HepG2 (cell line): ENCODE measurements around the gene TEDC1. TPM values are rescaled to one million over a fixed set of nuclear protein-coding genes. Genes with fewer than 3 reads are reported as not detected.
A peak's percentile ranks its signal among the peaks of the same experiment; 100 is the strongest.

Experiments used
- DR1 ChIP-seq: sonication (generic); formaldehyde crosslinking; IDR thresholded peaks from 2 replicates; pipeline ENCODE4 v1.8.0; 2021; ENCODE audit warnings: mild to moderate bottlenecking, missing genetic modification reagents, inconsistent platforms
- ERF ChIP-seq: IDR thresholded peaks from 2 replicates; pipeline ENCODE4 v1.6.1; 2018; ENCODE audit warnings: missing biosample characterization, missing genetic modification reagents
- KAT7 ChIP-seq: IDR thresholded peaks from 2 replicates; pipeline ENCODE4 v1.6.1; 2018; ENCODE audit warnings: borderline replicate concordance, missing compliant biosample characterization
- LCORL ChIP-seq, 2 experiments: fragments of 450-650 bp in 1 of 2; sonication (generic) in 1 of 2; formaldehyde crosslinking in 1 of 2; IDR thresholded peaks; 2 replicates each; pipeline versions ENCODE4 v1.5.0 to v1.6.1; 2017 to 2020; ENCODE audit warnings: antibody characterized with exemption in 1 of 2, missing genetic modification reagents in 1 of 2
- NFE2L2 ChIP-seq: fragments of 150-350 bp; IDR thresholded peaks from 2 replicates; pipeline ENCODE4 v1.6.1; 2014; ENCODE audit warnings: low read length
- RERE ChIP-seq: IDR thresholded peaks from 2 replicates; pipeline ENCODE4 v1.6.1; 2016; ENCODE audit warnings: low read depth, missing genetic modification reagents, missing compliant biosample characterization
- RXRB ChIP-seq: IDR thresholded peaks from 2 replicates; pipeline ENCODE4 v1.6.1; 2016; ENCODE audit warnings: borderline replicate concordance, missing genetic modification reagents, missing compliant biosample characterization
- SAP130 ChIP-seq: IDR thresholded peaks from 2 replicates; pipeline ENCODE4 v1.6.1; 2016; ENCODE audit warnings: low read depth
- ZBTB2 ChIP-seq: sonication (generic); formaldehyde crosslinking; IDR thresholded peaks from 2 replicates; pipeline ENCODE4 v1.8.0; 2022; ENCODE audit warnings: low read depth, missing genetic modification reagents
- ZNF598 ChIP-seq: sonication (generic); formaldehyde crosslinking; IDR thresholded peaks from 2 replicates; pipeline ENCODE4 v1.5.1; 2020; ENCODE audit warnings: mild to moderate bottlenecking, missing genetic modification reagents, borderline replicate concordance
- ZNF737 ChIP-seq: sonication (generic); formaldehyde crosslinking; IDR thresholded peaks from 2 replicates; pipeline ENCODE4 v1.5.0; 2020; ENCODE audit warnings: missing genetic modification reagents, mild to moderate bottlenecking, borderline replicate concordance
- ZNF781 ChIP-seq: sonication (generic); formaldehyde crosslinking; IDR thresholded peaks from 2 replicates; pipeline ENCODE4 v1.5.1; 2020; ENCODE audit warnings: borderline replicate concordance, mild to moderate bottlenecking, missing genetic modification reagents; ENCODE audit errors: not compliant biosample characterization
- polyA plus RNA-seq, 8 experiments: library from polyadenylated mRNA; depleted of rRNA in 3 of 8; stranded (reverse) in 7 of 8; unstranded in 1 of 8; fragments of >200 nt; fragmentation: Illumina TruSeq in 4 of 8; extraction: Trizol in 4 of 8; gene quantifications; 2 replicates each; pipeline versions ENCODE4 v1.2.1 to v1.2.3, GENCODE V29; 2011 to 2016; ENCODE audit warnings: low read depth in 4 of 8, missing spikeins in 1 of 8, mixed read lengths in 1 of 8; ENCODE audit not compliant: insufficient read depth in 1 of 8
- total RNA-seq, 5 experiments: library from RNA; depleted of rRNA; stranded (reverse); fragments of >200 nt; fragmentation: Illumina TruSeq; extraction: Trizol; gene quantifications; 2 replicates each; pipeline ENCODE4 v1.2.3, GENCODE V29; 2016; ENCODE audit warnings: low read depth in 1 of 5
- TF ChIP-seq, protein P1 (sequence below): sonication (generic); formaldehyde crosslinking; IDR thresholded peaks from 2 replicates; pipeline ENCODE4 v1.4.0; 2020; ENCODE audit warnings: missing genetic modification reagents, borderline replicate concordance
- TF ChIP-seq, protein P2 (sequence below): sonication (generic); formaldehyde crosslinking; IDR thresholded peaks from 2 replicates; pipeline ENCODE4 v1.4.0; 2020; ENCODE audit warnings: missing genetic modification reagents

TEDC1 gene
- total and polyA plus RNA-seq, 2 of the 13 experiments (the other 11 are each of a cell fraction or from before 2014, with no cell fraction given): 5.7 to 27.4 TPM

- TF ChIP-seq RERE (CRISPR knock-in tag) (no peak), KAT7 (CRISPR knock-in tag) (no peak), ZBTB2 (CRISPR knock-in tag) (0 out of 2 replicates have a peak, but pooled peaks have one; percentile 36), RXRB (CRISPR knock-in tag) (peak; percentile 37; the same call in 1 of the 2 replicates), ERF (CRISPR knock-in tag) (peak; percentile 37; the same call in 1 of the 2 replicates), ZNF737 (CRISPR knock-in tag) (no peak), LCORL (IDR thresholded peaks at IDR 0.05) (no peak), LCORL (CRISPR knock-in tag; IDR thresholded peaks at IDR 0.05) (peak; percentile 70), NFE2L2 (no peak), DR1 (no peak), ZNF781 (CRISPR knock-in tag) (no peak), SAP130 (CRISPR knock-in tag) (peak; percentile 75), ZNF598 (CRISPR knock-in tag) (no peak)
- TF ChIP-seq, protein P1, sequence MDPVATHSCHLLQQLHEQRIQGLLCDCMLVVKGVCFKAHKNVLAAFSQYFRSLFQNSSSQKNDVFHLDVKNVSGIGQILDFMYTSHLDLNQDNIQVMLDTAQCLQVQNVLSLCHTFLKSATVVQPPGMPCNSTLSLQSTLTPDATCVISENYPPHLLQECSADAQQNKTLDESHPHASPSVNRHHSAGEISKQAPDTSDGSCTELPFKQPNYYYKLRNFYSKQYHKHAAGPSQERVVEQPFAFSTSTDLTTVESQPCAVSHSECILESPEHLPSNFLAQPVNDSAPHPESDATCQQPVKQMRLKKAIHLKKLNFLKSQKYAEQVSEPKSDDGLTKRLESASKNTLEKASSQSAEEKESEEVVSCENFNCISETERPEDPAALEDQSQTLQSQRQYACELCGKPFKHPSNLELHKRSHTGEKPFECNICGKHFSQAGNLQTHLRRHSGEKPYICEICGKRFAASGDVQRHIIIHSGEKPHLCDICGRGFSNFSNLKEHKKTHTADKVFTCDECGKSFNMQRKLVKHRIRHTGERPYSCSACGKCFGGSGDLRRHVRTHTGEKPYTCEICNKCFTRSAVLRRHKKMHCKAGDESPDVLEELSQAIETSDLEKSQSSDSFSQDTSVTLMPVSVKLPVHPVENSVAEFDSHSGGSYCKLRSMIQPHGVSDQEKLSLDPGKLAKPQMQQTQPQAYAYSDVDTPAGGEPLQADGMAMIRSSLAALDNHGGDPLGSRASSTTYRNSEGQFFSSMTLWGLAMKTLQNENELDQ (CRISPR knock-in tag): no peak
- TF ChIP-seq, protein P2, sequence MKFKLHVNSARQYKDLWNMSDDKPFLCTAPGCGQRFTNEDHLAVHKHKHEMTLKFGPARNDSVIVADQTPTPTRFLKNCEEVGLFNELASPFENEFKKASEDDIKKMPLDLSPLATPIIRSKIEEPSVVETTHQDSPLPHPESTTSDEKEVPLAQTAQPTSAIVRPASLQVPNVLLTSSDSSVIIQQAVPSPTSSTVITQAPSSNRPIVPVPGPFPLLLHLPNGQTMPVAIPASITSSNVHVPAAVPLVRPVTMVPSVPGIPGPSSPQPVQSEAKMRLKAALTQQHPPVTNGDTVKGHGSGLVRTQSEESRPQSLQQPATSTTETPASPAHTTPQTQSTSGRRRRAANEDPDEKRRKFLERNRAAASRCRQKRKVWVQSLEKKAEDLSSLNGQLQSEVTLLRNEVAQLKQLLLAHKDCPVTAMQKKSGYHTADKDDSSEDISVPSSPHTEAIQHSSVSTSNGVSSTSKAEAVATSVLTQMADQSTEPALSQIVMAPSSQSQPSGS (CRISPR knock-in tag): 0 out of 2 replicates have a peak, but pooled peaks have one; percentile 55
Observed at GRCh38 chr14:105485739-105486162, 5.3 kb upstream of the TEDC1 start (continued).
